CD4-positive, alpha-beta T cell (primary cell): Measurements from ENCODE around the gene CYB5R3. TPM values are rescaled to one million over a fixed set of nuclear protein-coding genes. Genes with fewer than 3 reads are reported as not detected.

ENCODE experiments used
- ATAC-seq: fragments of 200-7000 bp; cut with Tn5 transposase; one replicate; pipeline ENCODE4 v1.10.0; 2022; ENCODE audit warnings: mild to moderate bottlenecking; ENCODE audit not compliant: poor library complexity
- CTCF ChIA-PET: fragments of 350-600 bp; sonication (Branson Sonifier 250); formaldehyde crosslinking; loops from one replicate; lab custom pipeline; 2021; ENCODE audit warnings: antibody characterized with exemption, inconsistent platforms; lab: Charles Lee
- POLR2A ChIA-PET: fragments of 350-600 bp; sonication (Branson Sonifier 250); formaldehyde crosslinking; loops from one replicate; lab custom pipeline; 2021; ENCODE audit warnings: antibody characterized with exemption, inconsistent platforms; lab: Charles Lee
- DNase-seq, 14 experiments: peaks; one replicate each; pipeline ENCODE4 v3.0.0-alpha.2; 2013 to 2020; ENCODE audit warnings: mixed read lengths in 2 of 14
- H3K27ac ChIP-seq, 2 donors: one replicate each; pipeline versions ENCODE4 v1.5.1 to v1.7.0; 2013; ENCODE audit warnings: low read length in 2 of 2, low read depth in 1 of 2, mild to moderate bottlenecking in 1 of 2
- H3K27me3 ChIP-seq, 2 experiments: 1 replicate in 1 of 2; 2 replicates in 1 of 2; pipeline versions ENCODE4 v1.6.1 to v1.7.0; 2013; ENCODE audit warnings: low read length in 2 of 2, control low read depth in 1 of 2, mild to moderate bottlenecking in 1 of 2, moderate library complexity in 1 of 2; ENCODE audit not compliant: insufficient read depth in 2 of 2, control insufficient read depth in 1 of 2
- H3K36me3 ChIP-seq: one replicate; pipeline ENCODE4 v1.6.1; 2013; ENCODE audit warnings: low read length, control low read depth; ENCODE audit not compliant: insufficient read depth
- H3K4me1 ChIP-seq: one replicate; pipeline ENCODE4 v1.6.1; 2013; ENCODE audit warnings: low read length, control low read depth; ENCODE audit not compliant: insufficient read depth
- H3K4me3 ChIP-seq: one replicate; pipeline ENCODE4 v1.5.1; 2013; ENCODE audit warnings: mild to moderate bottlenecking, low read length, moderate library complexity
- H3K9me3 ChIP-seq, 2 experiments: 1 replicate in 1 of 2; 2 replicates in 1 of 2; pipeline versions ENCODE4 v1.6.1 to v1.7.0; 2013; ENCODE audit warnings: low read length in 2 of 2, mild to moderate bottlenecking in 2 of 2, control low read depth in 1 of 2, moderate library complexity in 1 of 2; ENCODE audit not compliant: control insufficient read depth in 1 of 2, insufficient read depth in 1 of 2
- H3K27ac Mint-ChIP-seq: one replicate; pipeline ENCODE4 v1.8.0; 2020; ENCODE audit warnings: mixed read lengths
- H3K27me3 Mint-ChIP-seq: one replicate; pipeline ENCODE4 v1.8.0; 2021; ENCODE audit warnings: mixed read lengths
- H3K36me3 Mint-ChIP-seq: one replicate; pipeline ENCODE4 v1.8.0; 2021; ENCODE audit warnings: low read depth, mixed read lengths
- H3K4me1 Mint-ChIP-seq: one replicate; pipeline ENCODE4 v1.8.0; 2021; ENCODE audit warnings: low read depth, mixed read lengths
- H3K4me3 Mint-ChIP-seq: one replicate; pipeline ENCODE4 v1.8.0; 2020; ENCODE audit warnings: mild to moderate bottlenecking, mixed read lengths
- H3K9me3 Mint-ChIP-seq: one replicate; pipeline ENCODE4 v1.8.0; 2020; ENCODE audit warnings: mixed read lengths
- intact Hi-C, 2 experiments: fragments of 100-400 bp; cut with DNase I in 1 of 2; cut with micrococcal nuclease in 1 of 2; formaldehyde crosslinking; loops; one replicate each; pipeline versions ENCODE4 v1.15.1 to v1.9.0; 2023 to 2025; cut with DNase I, micrococcal nuclease
- total RNA-seq, 174 experiments: library from RNA in 2 of 174; stranded (reverse) in 2 of 174; gene quantifications; one replicate each; pipeline ENCODE4 v1.2.3 and lab custom pipeline; 2021 to 2026
- TF ChIP-seq, protein P1 (sequence below): fragments of 200-600 bp; IDR thresholded peaks from one replicate; pipeline ENCODE4 v1.8.0; 2022; ENCODE audit warnings: antibody characterized with exemption, mild to moderate bottlenecking

CYB5R3 gene
- total RNA-seq, 2 experiments from 2014 or later: 39.8 to 41.2 TPM

GRCh38 chr22:42636506-42636905 is 12.7 kb downstream of the CYB5R3 start:
- Mint-ChIP-seq H3K36me3 (peaks cover 37% of the 10 kb centered on the region), H3K9me3 (no peaks in the 10 kb centered on the region), H3K4me3 (no peak overlapping the region), H3K27me3 (no peaks in the 10 kb centered on the region), H3K4me1 (no peaks in the 10 kb centered on the region), H3K27ac (no peak overlapping the region)
- Histone ChIP-seq H3K36me3 (peaks cover 38% of the 10 kb centered on the region), H3K27ac (no peak overlapping the region), H3K4me3 (no peak overlapping the region), H3K27me3 (no peaks in the 10 kb centered on the region), H3K4me1 (no peaks in the 10 kb centered on the region), H3K9me3 (no peaks in the 10 kb centered on the region)
- no peak for DNase-seq
- ChIA-PET CTCF (no interaction called here), POLR2A (no interaction called here)
- intact Hi-C loops: no loop called here
- ATAC-seq: no peak
- TF ChIP-seq, protein P1, sequence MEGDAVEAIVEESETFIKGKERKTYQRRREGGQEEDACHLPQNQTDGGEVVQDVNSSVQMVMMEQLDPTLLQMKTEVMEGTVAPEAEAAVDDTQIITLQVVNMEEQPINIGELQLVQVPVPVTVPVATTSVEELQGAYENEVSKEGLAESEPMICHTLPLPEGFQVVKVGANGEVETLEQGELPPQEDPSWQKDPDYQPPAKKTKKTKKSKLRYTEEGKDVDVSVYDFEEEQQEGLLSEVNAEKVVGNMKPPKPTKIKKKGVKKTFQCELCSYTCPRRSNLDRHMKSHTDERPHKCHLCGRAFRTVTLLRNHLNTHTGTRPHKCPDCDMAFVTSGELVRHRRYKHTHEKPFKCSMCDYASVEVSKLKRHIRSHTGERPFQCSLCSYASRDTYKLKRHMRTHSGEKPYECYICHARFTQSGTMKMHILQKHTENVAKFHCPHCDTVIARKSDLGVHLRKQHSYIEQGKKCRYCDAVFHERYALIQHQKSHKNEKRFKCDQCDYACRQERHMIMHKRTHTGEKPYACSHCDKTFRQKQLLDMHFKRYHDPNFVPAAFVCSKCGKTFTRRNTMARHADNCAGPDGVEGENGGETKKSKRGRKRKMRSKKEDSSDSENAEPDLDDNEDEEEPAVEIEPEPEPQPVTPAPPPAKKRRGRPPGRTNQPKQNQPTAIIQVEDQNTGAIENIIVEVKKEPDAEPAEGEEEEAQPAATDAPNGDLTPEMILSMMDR: no peak

DNA sequence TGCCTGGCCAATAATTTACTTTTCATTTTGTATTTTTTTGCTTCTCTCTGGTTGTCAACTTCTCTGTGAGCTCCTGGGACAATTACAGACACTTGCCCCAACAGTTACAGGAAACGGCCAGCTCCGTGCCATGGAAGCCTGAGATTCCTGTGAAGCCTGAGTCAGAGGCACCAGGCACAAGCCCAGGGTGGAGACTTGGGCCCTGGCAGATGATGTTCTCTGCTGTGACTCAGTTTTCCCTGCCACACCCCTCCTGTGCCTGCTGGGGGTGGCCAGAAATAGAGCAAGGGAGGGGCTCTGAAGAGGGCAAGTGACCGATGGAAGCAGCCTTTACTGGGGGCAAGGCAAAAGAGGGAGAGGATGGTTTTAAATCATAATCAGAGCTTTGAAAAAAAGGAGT is 13.7 kb downstream of the CYB5R3 start:
- peaks cover 37% of the 10 kb centered on the region for H3K36me3 Mint-ChIP-seq
- intact Hi-C loops: no loop called here
- no peaks in the 10 kb centered on the region for H3K9me3 Mint-ChIP-seq
- Histone ChIP-seq H3K27ac (no peak overlapping the region), H3K27me3 (no peaks in the 10 kb centered on the region), H3K4me1 (no peaks in the 10 kb centered on the region), H3K36me3 (peaks cover 48% of the 10 kb centered on the region), H3K4me3 (no peak overlapping the region), H3K9me3 (no peaks in the 10 kb centered on the region)
- no peak overlapping the region for H3K27ac Mint-ChIP-seq
- H3K4me3 Mint-ChIP-seq: no peak overlapping the region
- H3K27me3 Mint-ChIP-seq: no peaks in the 10 kb centered on the region
- H3K4me1 Mint-ChIP-seq: no peaks in the 10 kb centered on the region
- POLR2A ChIA-PET: no interaction called here
- CTCF ChIA-PET: no interaction called here
- TF ChIP-seq, protein P1: no peak
- DNase-seq (no peak), ATAC-seq (no peak)

DNA sequence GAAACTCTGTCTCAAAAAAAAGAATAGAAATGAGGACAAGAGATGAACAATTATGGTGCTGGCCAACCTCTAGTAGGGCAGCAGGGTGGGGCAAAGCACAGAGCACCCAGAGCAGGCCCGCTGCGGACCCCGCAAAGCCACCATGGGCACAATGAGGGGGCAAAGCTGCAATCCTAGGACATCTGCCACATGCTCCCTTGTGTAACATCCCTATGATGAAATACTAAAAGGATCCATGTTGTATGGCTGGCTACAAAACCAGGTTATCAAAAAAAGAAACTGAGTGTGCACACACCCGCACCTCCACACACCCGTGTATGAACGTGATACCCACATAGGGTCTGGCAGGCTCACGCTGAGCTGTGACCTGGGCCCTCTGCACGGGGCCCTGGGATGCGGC is 16.2 kb downstream of the CYB5R3 start:
- peaks cover 57% of the 10 kb centered on the region for H3K36me3 Mint-ChIP-seq

More for the DNA sequence above, 16.2 kb downstream of the CYB5R3 start:
- no peaks in the 10 kb centered on the region for H3K9me3 ChIP-seq
- DNase-seq (no peak), ATAC-seq (no peak)
- H3K4me3 Mint-ChIP-seq: no peak overlapping the region
- TF ChIP-seq, protein P1: no peak
- H3K27me3 Mint-ChIP-seq: no peaks in the 10 kb centered on the region
- H3K27ac Mint-ChIP-seq: no peak overlapping the region
- no peaks in the 10 kb centered on the region for H3K4me1 Mint-ChIP-seq
- H3K27ac ChIP-seq: no peak overlapping the region
- intact Hi-C loops: no loop called here
- peaks cover 63% of the 10 kb centered on the region for H3K36me3 ChIP-seq
- ChIA-PET CTCF (no interaction called here), POLR2A (interaction anchor here (0.7 kb wide), 1 partner anchor 13 kb away, joined by 3 read pairs; no protein-coding TSS in a partner anchor)
- H3K27me3 ChIP-seq: no peaks in the 10 kb centered on the region
- H3K4me1 ChIP-seq: no peaks in the 10 kb centered on the region
- no peaks in the 10 kb centered on the region for H3K9me3 Mint-ChIP-seq
- H3K4me3 ChIP-seq: no peak overlapping the region
